H9 (cell line): Measurements from ENCODE around the gene FAT1. TPM values are rescaled to one million over a fixed set of nuclear protein-coding genes. Genes with fewer than 3 reads are reported as not detected.

ENCODE experiments used
- DNase-seq: peaks from one replicate; pipeline ENCODE4 v3.0.0-alpha.2; 2017
- H2AFZ ChIP-seq: one replicate; pipeline ENCODE4 v1.6.1; 2013; ENCODE audit warnings: mild to moderate bottlenecking, low read length, control low read depth, moderate library complexity
- H2AK5ac ChIP-seq: 2 replicates; pipeline ENCODE4 v1.6.1; 2013; ENCODE audit warnings: low read length, control low read depth, mixed read lengths; ENCODE audit not compliant: insufficient read length
- H2BK120ac ChIP-seq: one replicate; pipeline ENCODE4 v1.6.1; 2013; ENCODE audit warnings: low read depth, mild to moderate bottlenecking, low read length, control low read depth, inconsistent platforms; ENCODE audit not compliant: poor library complexity, severe bottlenecking
- H2BK12ac ChIP-seq: 2 replicates; pipeline ENCODE4 v1.6.1; 2013; ENCODE audit warnings: low read length, control low read depth, mixed read lengths, low read depth; ENCODE audit not compliant: insufficient read length
- H2BK15ac ChIP-seq: 2 replicates; pipeline ENCODE4 v1.6.1; 2013; ENCODE audit warnings: low read depth, low read length, control low read depth
- H2BK20ac ChIP-seq: one replicate; pipeline ENCODE4 v1.6.1; 2013; ENCODE audit warnings: low read depth, mild to moderate bottlenecking, low read length, control low read depth, inconsistent platforms; ENCODE audit not compliant: poor library complexity, severe bottlenecking
- H2BK5ac ChIP-seq: 2 replicates; pipeline ENCODE4 v1.6.1; 2013; ENCODE audit warnings: low read length, control low read depth, mixed read lengths; ENCODE audit not compliant: insufficient read length
- H3K14ac ChIP-seq: 2 replicates; pipeline ENCODE4 v1.6.1; 2013; ENCODE audit warnings: low read length, control low read depth; ENCODE audit not compliant: insufficient read depth
- H3K18ac ChIP-seq: 2 replicates; pipeline ENCODE4 v1.6.1; 2013; ENCODE audit warnings: low read depth, mild to moderate bottlenecking, mixed read lengths, low read length, control low read depth; ENCODE audit not compliant: insufficient read length
- H3K23ac ChIP-seq: 2 replicates; pipeline ENCODE4 v1.6.1; 2013; ENCODE audit warnings: low read length, control low read depth, mixed read lengths, low read depth; ENCODE audit not compliant: insufficient read length
- H3K23me2 ChIP-seq: 2 replicates; pipeline ENCODE4 v1.6.1; 2013; ENCODE audit warnings: low read depth, mild to moderate bottlenecking, mixed read lengths, low read length, control low read depth; ENCODE audit not compliant: insufficient read length, poor library complexity, severe bottlenecking
- H3K27ac ChIP-seq: 2 replicates; pipeline ENCODE4 v1.5.1; 2013; ENCODE audit warnings: low read length, control low read depth, mixed read lengths, low read depth; ENCODE audit not compliant: insufficient read length
- H3K27me3 ChIP-seq: 2 replicates; pipeline ENCODE4 v1.6.1; 2013; ENCODE audit warnings: low read length, control low read depth, inconsistent platforms; ENCODE audit not compliant: insufficient read depth
- H3K4ac ChIP-seq: 2 replicates; pipeline ENCODE4 v1.6.1; 2013; ENCODE audit warnings: low read depth, mild to moderate bottlenecking, control low read depth, inconsistent platforms, low read length, moderate library complexity
- H3K4me1 ChIP-seq: 2 replicates; pipeline ENCODE4 v1.6.1; 2013; ENCODE audit warnings: low read length, control low read depth, inconsistent platforms; ENCODE audit not compliant: insufficient read depth
- H3K4me2 ChIP-seq: 2 replicates; pipeline ENCODE4 v1.6.1; 2013; ENCODE audit warnings: low read length, control low read depth, mixed read lengths; ENCODE audit not compliant: insufficient read length, insufficient read depth
- H3K56ac ChIP-seq: 2 replicates; pipeline ENCODE4 v1.6.1; 2013; ENCODE audit warnings: low read depth, mild to moderate bottlenecking, mixed read lengths, low read length, control low read depth; ENCODE audit not compliant: insufficient read length
- H3K79me1 ChIP-seq: 2 replicates; pipeline ENCODE4 v1.6.1; 2013; ENCODE audit warnings: low read depth, mild to moderate bottlenecking, moderate library complexity, low read length, control low read depth, inconsistent platforms; ENCODE audit not compliant: insufficient read depth, poor library complexity, severe bottlenecking
- H3K79me2 ChIP-seq: 2 replicates; pipeline ENCODE4 v1.6.1; 2013; ENCODE audit warnings: low read length, control low read depth, inconsistent platforms; ENCODE audit not compliant: insufficient read depth
- H3K9ac ChIP-seq: 2 replicates; pipeline ENCODE4 v1.6.1; 2013; ENCODE audit warnings: low read length, control low read depth, mixed read lengths; ENCODE audit not compliant: insufficient read length; ENCODE audit errors: extremely low read depth
- H3K9me3 ChIP-seq: one replicate; pipeline ENCODE4 v1.6.1; 2013; ENCODE audit warnings: low read depth, low read length, inconsistent platforms; ENCODE audit not compliant: control insufficient read depth
- H3T11ph ChIP-seq: one replicate; pipeline ENCODE4 v1.6.1; 2013; ENCODE audit warnings: mild to moderate bottlenecking, low read length, control low read depth, inconsistent platforms
- H4K20me1 ChIP-seq: one replicate; pipeline ENCODE4 v1.6.1; 2013; ENCODE audit not compliant: control insufficient read depth, insufficient read length, insufficient read depth
- H4K5ac ChIP-seq: 2 replicates; pipeline ENCODE4 v1.6.1; 2013; ENCODE audit warnings: low read depth, mild to moderate bottlenecking, mixed read lengths, low read length, control low read depth; ENCODE audit not compliant: insufficient read length
- H4K8ac ChIP-seq: replicated peaks from 2 replicates; pipeline ENCODE4 v1.6.1; 2013; ENCODE audit warnings: low read length, control low read depth, mixed read lengths, low read depth; ENCODE audit not compliant: insufficient read length
- H4K91ac ChIP-seq: 2 replicates; pipeline ENCODE4 v1.6.1; 2013; ENCODE audit warnings: low read depth, mild to moderate bottlenecking, moderate library complexity, mixed read lengths, low read length, control low read depth; ENCODE audit not compliant: insufficient read length
- H3K27ac Mint-ChIP-seq, 3 experiments: 2 replicates in 2 of 3; 3 replicates in 1 of 3; pipeline ENCODE4 v1.8.0; 2020 to 2021; ENCODE audit warnings: mixed read lengths in 3 of 3, mild to moderate bottlenecking in 1 of 3, moderate library complexity in 1 of 3
- H3K27me3 Mint-ChIP-seq: 2 replicates; pipeline ENCODE4 v1.8.0; 2021; ENCODE audit warnings: low read depth, mild to moderate bottlenecking, moderate library complexity, mixed read lengths
- H3K36me3 Mint-ChIP-seq, 3 experiments: 2 replicates in 2 of 3; 3 replicates in 1 of 3; pipeline ENCODE4 v1.8.0; 2020 to 2021; ENCODE audit warnings: low read depth in 3 of 3, mixed read lengths in 3 of 3; ENCODE audit not compliant: insufficient read depth in 1 of 3
- H3K4me1 Mint-ChIP-seq, 2 experiments: 2 replicates each; pipeline ENCODE4 v1.8.0; 2020; ENCODE audit warnings: mixed read lengths in 2 of 2
- H3K4me3 Mint-ChIP-seq, 2 experiments: 2 replicates in 1 of 2; 3 replicates in 1 of 2; pipeline ENCODE4 v1.8.0; 2020 to 2021; ENCODE audit warnings: mild to moderate bottlenecking in 2 of 2, mixed read lengths in 2 of 2, moderate library complexity in 1 of 2
- H3K9me3 Mint-ChIP-seq, 2 experiments: 2 replicates in 1 of 2; 3 replicates in 1 of 2; pipeline ENCODE4 v1.8.0; 2020; ENCODE audit warnings: mild to moderate bottlenecking in 2 of 2, mixed read lengths in 2 of 2, moderate library complexity in 1 of 2
- WGBS: extraction: QIAGEN DNeasy Blood & Tissue Kit; methylation state at CpG from one replicate; pipeline ENCODE4 v1.1.7; 2013; ENCODE audit warnings: missing lambda C conversion rate, low lambda C conversion rate, mixed read lengths; ENCODE audit not compliant: insufficient read length; ENCODE audit errors: extremely low coverage; 5-methylcytosine and 5-hydroxymethylcytosine counted together
- total RNA-seq: library from RNA; stranded (reverse); gene quantifications from 2 replicates; pipeline ENCODE4 v1.2.1, GENCODE V29; 2021
- TF ChIP-seq, protein P1 (sequence below): fragments of 200-600 bp; sonication (generic); conservative IDR thresholded peaks from 3 replicates; pipeline ENCODE4 v1.8.0; 2021; ENCODE audit warnings: antibody characterized with exemption, mild to moderate bottlenecking

Gene FAT1
- total RNA-seq, 1 experiment from 2014 or later, result 173 TPM

DNA sequence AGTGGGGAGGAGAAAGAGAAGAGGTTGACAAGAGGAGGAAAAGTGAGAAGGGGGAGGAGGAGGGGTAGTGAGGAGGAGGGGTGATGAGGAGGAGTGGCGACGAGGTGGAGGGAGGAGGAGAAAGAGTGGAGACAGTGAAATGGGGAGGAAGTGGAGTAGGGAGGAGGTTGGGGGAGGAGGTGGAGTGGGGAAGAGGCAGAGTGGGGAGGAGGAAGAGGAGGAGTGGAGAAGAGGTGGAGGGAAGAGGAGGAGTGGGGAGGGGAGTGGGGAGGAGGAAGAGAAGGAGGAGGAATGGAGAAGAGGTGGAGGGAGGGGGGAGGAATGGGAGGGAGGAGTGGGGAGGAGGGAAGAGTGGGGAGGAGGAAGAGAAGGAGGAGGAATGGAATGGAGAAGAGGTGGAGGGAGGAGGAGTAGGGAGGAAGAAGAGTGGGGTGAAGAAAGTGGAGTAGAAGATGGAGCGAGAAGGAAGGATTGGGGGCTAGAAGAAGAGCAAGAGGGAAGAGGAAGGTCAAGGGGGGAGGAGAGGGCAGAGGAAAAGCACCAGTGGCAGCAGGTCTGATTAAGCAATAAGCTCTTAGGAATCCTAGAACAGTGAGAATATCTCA, 118.3 kb downstream of the FAT1 start:
- H3K79me2 ChIP-seq, result no peaks in the 10 kb centered on the region
- no peak overlapping the region for H3T11ph ChIP-seq
- H4K20me1 ChIP-seq, result no peaks in the 10 kb centered on the region
- DNase-seq, result no peak
- H3K56ac ChIP-seq, result no peak overlapping the region
- H2AFZ ChIP-seq, result no peak overlapping the region
- no peaks in the 10 kb centered on the region for H3K27me3 Mint-ChIP-seq
- H4K91ac ChIP-seq, result no peak overlapping the region
- no peak overlapping the region for H3K27ac Mint-ChIP-seq
- H3K23ac ChIP-seq, result no peak overlapping the region
- no peaks in the 10 kb centered on the region for H3K4me1 ChIP-seq
- H3K9me3 Mint-ChIP-seq, result peaks cover 0 to 3% of the 10 kb centered on the region in 2 experiments; a peak in 1 of 5 replicates
- no peaks in the 10 kb centered on the region for H3K27me3 ChIP-seq
- no peak overlapping the region for H2BK12ac ChIP-seq
- WGBS, result 100% methylated on average over 3 of the region's 3 CpGs
- H2BK20ac ChIP-seq, result no peak overlapping the region
- H3K4ac ChIP-seq, result no peak overlapping the region
- H3K27ac ChIP-seq, result no peak overlapping the region
- H3K9me3 ChIP-seq, result no peaks in the 10 kb centered on the region
- no peaks in the 10 kb centered on the region for H3K79me1 ChIP-seq
- no peak overlapping the region for H4K5ac ChIP-seq
- H2BK5ac ChIP-seq, result no peak overlapping the region
- TF ChIP-seq, protein P1, sequence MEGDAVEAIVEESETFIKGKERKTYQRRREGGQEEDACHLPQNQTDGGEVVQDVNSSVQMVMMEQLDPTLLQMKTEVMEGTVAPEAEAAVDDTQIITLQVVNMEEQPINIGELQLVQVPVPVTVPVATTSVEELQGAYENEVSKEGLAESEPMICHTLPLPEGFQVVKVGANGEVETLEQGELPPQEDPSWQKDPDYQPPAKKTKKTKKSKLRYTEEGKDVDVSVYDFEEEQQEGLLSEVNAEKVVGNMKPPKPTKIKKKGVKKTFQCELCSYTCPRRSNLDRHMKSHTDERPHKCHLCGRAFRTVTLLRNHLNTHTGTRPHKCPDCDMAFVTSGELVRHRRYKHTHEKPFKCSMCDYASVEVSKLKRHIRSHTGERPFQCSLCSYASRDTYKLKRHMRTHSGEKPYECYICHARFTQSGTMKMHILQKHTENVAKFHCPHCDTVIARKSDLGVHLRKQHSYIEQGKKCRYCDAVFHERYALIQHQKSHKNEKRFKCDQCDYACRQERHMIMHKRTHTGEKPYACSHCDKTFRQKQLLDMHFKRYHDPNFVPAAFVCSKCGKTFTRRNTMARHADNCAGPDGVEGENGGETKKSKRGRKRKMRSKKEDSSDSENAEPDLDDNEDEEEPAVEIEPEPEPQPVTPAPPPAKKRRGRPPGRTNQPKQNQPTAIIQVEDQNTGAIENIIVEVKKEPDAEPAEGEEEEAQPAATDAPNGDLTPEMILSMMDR, result no peak
- no peak overlapping the region for H3K18ac ChIP-seq
- no peak overlapping the region for H3K14ac ChIP-seq
- H4K8ac ChIP-seq, result no peak overlapping the region
- H2BK15ac ChIP-seq, result no peak overlapping the region
- H3K36me3 Mint-ChIP-seq, result peaks cover 62 to 98% (median 95%) of the 10 kb centered on the region in 3 experiments
- no peaks in the 10 kb centered on the region for H3K23me2 ChIP-seq
- H3K4me3 Mint-ChIP-seq, result no peak overlapping the region
- no peaks in the 10 kb centered on the region; a peak in 1 of 4 replicates for H3K4me1 Mint-ChIP-seq
- H2AK5ac ChIP-seq, result no peak overlapping the region
- H3K4me2 ChIP-seq, result no peak overlapping the region
- no peak overlapping the region for H3K9ac ChIP-seq
- H2BK120ac ChIP-seq, result no peak overlapping the region
